SIG-M5 (cell line): ENCODE results near the gene PXDN.
"Not testable (repeated sequence)": the region's sequence is repeated elsewhere in the genome, so short reads cannot be mapped to it uniquely, and the experiment has no call there.

Experiments
- DNase-seq: peaks from one replicate; lab custom pipeline; 2025; lab: John Stamatoyannopoulos, UW

PXDN gene

DNA sequence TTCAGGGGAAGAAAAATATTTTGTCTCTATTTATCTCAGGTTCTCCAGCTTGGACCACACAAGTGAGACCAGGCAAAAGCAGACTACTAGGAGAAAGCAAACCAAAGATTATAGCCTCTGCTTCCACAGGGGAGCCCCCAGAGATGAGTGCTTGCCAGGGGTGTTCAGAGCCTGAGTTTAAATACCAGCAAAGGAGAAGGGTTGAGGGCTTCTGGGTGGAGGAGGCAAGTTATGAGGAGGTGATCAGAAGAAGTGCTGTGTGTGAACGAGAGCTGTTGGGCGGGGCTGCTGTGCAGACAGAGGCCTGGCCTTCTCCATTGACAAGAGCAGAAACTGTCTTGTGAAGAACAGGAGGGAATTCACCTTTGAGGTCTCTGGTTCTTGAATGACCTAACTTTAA is 32.8 kb upstream of the PXDN start:
- no peak for DNase-seq

GRCh38 chr2:1775511-1776035 is 31.3 kb upstream of the PXDN start:
- no peak for DNase-seq

DNA sequence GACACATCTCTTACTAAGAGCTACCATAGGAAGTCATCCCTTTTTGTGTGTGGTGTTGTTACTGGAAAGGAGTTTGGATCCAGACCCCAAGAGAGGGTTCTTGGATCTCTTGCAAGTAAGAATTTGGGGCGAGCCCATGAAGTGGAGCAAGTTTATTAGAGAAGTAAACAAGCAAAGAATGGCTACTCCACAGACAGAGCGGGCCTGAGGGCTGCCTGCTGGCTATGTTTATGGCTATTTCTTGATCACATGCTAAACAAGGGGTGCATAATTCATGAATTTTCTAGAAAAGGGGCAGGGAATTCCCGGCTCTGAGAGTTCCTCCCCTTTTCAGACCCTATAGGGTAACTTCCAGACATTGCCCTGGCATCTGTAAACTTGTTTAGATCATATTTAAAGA is 30.6 kb upstream of the PXDN start:
- DNase-seq = no peak

DNA sequence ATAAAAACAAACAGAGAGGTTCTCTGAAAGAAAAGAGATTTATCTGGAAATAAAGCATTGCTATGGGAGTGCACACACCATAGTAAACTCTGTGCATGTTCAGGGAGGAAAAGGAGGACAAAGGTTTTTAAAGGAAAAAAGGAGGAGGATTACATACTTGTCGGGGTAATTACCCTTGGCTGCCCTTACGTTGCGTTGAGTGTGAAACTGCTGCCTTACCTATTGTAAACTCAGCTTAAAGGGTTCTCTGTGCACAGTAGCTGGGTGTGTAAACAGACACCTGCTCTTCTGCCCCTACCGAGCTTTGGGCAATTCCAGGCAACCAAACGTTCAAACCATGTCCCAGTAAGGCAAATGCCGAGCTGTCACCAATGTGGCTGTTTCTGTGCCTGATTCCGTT is 29.6 kb upstream of the PXDN start:
- DNase-seq = no peak

- no peak for DNase-seq
These were observed 28.4 kb upstream of the PXDN start for GRCh38 chr2:1772471-1773267.

- no peak for DNase-seq
These were observed 27.4 kb upstream of the PXDN start for GRCh38 chr2:1771626-1772280.

GRCh38 chr2:1770566-1771380 is 26.5 kb upstream of the PXDN start:
- DNase-seq = no peak

DNA sequence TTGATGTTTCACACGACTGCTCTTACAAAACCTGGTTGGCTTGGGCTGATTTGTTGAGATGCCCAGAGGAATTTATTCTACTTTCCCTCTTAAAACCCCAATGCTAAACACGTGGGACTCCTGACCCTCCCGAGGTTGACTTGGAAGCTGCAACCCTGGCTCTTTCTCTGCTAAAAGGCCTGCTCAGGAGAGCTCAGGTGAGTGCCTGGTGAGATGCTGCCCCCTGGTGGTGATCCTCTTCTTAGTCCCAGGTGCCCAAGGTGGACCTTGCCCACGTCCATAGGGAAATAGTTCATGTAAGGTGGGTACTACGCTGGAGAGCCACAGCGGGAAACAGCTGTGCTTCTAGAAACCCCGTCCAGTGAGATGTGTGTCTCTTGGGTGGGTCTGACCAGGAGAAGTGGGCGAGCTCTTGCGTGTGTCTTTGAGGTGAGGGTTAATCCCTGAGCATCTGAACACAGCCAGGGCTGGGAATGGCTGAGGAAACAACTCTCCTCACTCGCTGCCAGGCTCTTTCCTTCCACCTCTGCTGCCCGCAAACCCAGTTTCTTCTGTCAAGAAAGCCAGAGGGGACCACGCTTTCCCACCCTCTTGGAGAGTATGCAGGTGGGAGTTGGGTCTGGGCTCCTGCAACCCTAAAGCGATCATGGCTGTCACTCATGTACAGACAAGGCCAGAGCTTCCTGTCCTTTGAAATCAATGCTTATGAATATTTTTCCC is 25.5 kb upstream of the PXDN start:
- no peak for DNase-seq

GRCh38 chr2:1767939-1768691 is 23.8 kb upstream of the PXDN start:
- DNase-seq = no peak

DNA sequence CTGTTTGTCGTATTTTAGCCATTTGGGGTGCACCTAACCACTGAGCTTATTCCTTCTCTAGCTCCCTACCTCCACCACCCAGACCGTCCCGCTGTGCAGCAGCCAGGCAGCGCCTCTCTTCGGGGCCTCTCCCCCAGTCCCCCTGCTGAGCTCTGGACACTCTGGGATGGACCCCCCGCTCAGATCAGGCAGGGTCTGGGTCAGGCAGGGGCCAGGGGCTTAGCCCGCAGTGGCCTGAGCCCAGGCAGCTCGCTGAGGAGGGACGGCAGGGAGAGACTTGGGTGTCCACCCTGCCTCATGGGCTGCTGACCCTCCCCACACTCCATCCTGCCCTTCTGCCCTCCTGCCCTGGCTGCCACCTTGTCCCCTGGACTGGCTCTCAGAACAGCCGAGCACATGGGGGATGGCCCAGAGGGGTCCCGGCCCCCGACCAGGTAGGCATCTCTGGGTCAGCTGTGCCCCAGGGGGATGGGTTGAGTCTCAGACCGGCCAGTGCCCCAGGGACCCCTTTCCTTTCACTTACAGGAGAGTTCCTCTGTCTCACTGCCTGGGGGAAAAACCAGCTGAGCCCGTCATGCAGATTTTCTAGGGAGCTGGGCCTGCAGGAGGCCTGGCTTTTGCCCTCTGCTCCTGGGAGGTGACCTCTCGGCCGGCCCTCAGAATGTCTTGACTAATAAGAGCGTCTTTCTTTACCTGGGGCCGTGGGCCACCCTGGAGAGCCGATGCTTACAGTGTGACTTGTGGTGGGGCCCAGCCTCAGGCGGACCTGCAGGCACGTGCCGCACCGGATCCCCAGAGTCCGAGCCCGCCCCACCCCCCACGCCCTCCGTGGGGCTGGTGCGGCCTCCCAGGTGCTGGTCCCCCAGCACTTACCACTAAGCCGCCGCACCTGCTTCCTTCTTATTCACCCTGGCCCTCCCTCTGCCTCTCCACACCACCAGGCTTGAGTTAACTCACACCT is 22.8 kb upstream of the PXDN start:
- no peak for DNase-seq

GRCh38 chr2:1766425-1766824 is 22.1 kb upstream of the PXDN start:
- DNase-seq = no peak

DNA sequence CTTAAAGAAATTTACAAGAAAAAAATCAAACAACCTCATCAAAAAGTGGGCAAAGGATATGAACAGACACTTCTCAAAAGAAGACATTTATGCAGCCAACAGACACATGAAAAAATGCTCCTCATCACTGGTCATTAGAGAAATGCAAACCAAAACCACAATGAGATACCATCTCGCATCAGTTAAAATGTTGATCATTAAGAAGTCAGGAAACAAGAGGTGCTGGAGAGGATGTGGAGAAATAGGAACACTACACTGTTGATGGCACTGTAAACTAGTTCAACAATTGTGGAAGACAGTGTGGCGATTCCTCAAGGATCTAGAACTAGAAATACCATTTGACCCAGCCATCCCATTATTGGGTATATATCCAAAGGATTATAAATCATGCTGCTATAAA is 20.9 kb upstream of the PXDN start:
- not testable (repeated sequence) for DNase-seq

DNA sequence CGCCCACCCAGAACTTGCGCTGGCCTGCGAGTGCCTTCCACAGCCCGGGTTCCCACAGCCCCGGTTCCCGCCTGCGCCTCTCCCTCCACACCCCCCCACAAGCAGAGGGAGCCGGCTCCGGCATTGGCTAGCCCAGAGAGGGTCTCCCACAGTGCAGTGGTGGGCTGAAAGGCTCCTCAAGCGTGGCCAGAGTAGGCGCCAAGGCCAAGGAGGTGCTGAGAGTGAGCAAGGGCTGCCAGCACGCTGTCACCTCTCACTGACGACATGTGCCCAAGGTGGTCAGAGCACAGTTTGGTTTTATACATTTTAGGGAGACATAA is 15.3 kb upstream of the PXDN start:
- DNase-seq = no peak

DNA sequence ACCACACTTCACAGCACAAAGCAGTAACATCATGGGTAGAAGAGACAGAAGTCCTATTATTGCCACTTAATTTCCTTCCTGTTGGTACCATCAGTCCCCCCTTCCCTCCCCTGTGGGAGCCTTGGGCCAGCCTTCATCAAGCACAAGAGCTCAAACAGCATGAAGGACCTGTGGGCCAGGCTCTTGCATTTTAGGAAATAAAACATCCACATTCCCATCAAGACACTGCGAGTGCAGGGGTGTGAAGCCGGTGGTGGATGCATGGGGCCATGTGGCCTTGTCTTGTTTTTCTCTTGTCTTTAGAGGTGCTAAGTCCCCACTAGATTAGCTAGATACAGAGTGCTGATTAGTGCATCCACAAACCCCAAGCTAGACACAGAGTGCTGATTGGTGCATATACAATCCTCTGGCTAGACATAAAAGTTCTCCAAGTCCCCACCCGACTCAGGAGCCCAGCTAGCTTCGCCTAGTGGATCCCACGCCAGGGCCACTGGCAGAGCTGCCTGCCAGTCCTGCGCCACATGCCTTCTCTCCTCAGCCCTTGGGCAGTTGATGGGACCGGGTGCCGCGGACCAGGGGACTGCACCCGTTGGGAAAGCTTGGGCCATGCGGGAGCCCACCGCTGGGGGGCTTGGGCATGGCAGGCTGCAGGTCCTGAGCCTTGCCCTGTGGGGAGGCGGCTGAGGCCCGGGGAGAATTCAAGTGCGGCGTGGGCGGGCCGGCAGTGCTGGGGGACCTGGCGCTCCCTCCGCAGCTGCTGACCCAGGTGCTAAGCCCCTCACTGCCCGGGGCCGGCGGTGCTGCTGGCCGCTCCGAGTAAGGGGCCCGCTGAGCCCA is 14.7 kb upstream of the PXDN start:
- no peak for DNase-seq

DNA sequence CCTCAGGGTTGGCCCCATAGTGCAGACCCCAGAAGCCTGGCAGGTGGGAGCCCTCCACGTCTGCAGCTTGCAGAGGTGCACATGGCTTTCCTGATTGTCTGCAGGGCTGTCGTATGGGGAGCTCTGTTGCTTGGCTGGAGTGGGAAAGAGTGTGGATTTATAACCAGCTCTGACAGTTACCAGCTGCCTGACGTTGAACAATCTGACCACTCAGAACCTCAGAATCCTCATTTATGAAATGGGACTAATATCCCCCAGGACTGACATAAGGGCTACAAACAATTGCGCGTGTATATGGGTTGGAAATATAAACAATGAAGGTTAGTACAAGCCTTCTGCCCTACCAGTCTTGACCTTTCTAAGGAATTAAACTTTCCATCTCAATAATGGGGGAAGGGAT is 13.9 kb upstream of the PXDN start:
- DNase-seq = no peak

- DNase-seq = no peak
These were observed 13.3 kb upstream of the PXDN start for GRCh38 chr2:1757567-1757966.

- not testable (repeated sequence) for DNase-seq
These were observed 12.8 kb upstream of the PXDN start for GRCh38 chr2:1757146-1757545.

DNA sequence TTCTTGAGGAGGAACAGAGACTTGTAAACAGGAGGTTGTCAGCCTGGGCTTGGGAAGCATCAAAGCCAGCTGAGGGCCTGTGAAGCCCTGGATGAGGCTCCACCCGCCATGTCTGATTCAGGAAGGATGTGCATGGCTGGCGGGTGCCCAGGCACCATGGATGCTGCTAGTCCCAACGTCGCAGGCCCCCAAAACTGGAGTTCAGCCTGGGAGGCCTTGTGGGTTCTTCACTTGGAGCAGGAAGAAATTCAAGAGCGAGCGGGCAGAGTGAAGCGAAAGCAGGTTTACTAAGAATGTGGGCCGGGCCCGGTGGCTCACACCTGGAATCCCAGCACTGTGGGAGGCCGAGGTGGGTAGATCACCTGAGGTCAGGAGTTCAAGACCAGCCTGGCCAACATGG is 12.1 kb upstream of the PXDN start:
- no peak for DNase-seq

DNA sequence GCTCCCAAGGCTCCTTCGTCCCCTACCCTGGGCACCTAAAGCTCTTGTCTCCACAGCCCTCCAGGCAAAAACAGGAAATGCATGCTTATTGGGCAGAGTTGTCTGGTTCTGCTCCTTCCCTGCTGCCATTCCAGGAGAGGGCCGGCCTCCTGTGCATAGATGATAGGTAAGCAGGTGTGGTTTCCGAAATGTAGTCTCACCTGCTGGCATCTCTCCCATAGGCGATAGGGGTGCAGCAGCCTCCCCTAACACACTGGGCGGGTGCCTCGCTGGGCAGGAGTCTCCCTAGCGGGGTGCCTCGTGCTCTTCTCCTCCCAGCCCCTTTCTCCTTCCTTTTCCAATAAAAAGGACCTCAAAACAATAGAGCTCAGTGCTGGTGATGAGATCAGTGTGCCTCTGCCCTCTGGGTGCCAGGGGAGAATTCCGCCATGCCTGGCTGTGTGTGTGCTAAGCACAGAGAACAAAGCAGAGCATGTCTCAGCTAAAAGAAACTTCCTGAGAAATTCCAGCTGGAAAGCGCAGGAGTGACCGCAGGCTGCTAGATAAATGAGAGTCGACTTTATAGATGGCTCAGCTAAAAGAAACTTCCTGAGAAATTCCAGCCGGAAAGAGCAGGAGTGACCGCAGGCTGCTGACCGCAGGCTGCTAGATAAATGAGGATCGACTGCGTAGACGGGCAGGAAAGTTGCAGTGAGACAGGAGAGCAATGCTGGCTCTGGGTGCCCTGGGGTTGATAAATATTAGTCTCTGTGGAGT is 11.3 kb upstream of the PXDN start:
- DNase-seq = no peak
